Measurements from ENCODE around the gene PLPPR1. TPM values are rescaled to one million over a fixed set of nuclear protein-coding genes. Genes with fewer than 3 reads are reported as not detected.
"Not testable (repeated sequence)": the region's sequence is repeated elsewhere in the genome, so short reads cannot be mapped to it uniquely, and the experiment has no call there.

Gene PLPPR1
- total RNA-seq, 4 donors from 2014 or later = 0.27 to 0.42 TPM; not detected in 2

DNA sequence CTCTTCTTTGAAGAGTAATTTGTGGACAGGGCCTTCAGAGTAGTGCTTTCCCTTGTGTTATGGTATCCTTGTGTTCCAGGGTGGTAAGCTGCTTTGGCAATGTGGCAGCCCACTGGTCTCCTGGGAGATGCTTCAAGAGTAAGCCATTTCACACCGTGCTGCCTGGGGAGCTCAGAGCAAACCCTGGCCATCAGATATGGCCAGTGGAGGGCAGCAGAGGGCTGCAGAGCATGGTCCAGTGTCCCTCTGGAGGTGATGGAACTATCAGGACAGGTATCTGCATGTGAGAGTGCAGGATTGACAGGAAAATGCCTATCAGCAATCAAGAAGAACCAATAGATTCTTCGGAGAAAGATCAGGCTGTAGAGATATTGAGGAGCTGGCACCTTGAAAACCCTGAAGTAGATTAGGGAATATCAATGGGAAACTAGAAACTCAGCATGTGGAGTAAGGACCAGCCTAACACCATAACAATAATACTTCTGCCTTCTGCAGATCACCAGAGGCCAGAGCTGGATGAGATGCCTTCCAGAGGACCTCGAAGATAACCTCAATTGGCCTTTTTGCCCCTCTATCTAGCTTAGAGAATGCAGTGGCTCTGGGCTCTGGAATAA is 90.8 kb downstream of the PLPPR1 start:
- Histone ChIP-seq H3K27me3 (no peaks in the 10 kb centered on the region), H3K4me3 (no peak overlapping the region), H3K4me1 (no peaks in the 10 kb centered on the region), H3K36me3 (no peaks in the 10 kb centered on the region), H3K27ac (no peak overlapping the region), H3K9me3 (peaks cover 0 to 16% (median 0%) of the 10 kb centered on the region in 3 donors)
- no peak for ATAC-seq
- 50 to 80% methylated on average over 1 of the region's 3 CpGs for WGBS, 2 donors (ENCODE audit: low coverage in 1 of 2)
- TF ChIP-seq, protein P1, sequence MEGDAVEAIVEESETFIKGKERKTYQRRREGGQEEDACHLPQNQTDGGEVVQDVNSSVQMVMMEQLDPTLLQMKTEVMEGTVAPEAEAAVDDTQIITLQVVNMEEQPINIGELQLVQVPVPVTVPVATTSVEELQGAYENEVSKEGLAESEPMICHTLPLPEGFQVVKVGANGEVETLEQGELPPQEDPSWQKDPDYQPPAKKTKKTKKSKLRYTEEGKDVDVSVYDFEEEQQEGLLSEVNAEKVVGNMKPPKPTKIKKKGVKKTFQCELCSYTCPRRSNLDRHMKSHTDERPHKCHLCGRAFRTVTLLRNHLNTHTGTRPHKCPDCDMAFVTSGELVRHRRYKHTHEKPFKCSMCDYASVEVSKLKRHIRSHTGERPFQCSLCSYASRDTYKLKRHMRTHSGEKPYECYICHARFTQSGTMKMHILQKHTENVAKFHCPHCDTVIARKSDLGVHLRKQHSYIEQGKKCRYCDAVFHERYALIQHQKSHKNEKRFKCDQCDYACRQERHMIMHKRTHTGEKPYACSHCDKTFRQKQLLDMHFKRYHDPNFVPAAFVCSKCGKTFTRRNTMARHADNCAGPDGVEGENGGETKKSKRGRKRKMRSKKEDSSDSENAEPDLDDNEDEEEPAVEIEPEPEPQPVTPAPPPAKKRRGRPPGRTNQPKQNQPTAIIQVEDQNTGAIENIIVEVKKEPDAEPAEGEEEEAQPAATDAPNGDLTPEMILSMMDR (IDR thresholded peaks at IDR 0.05) = peak in 1 of 4 experiments; percentile 42
- no peak for TF ChIP-seq POLR2A (IDR thresholded peaks at IDR 0.05)

DNA sequence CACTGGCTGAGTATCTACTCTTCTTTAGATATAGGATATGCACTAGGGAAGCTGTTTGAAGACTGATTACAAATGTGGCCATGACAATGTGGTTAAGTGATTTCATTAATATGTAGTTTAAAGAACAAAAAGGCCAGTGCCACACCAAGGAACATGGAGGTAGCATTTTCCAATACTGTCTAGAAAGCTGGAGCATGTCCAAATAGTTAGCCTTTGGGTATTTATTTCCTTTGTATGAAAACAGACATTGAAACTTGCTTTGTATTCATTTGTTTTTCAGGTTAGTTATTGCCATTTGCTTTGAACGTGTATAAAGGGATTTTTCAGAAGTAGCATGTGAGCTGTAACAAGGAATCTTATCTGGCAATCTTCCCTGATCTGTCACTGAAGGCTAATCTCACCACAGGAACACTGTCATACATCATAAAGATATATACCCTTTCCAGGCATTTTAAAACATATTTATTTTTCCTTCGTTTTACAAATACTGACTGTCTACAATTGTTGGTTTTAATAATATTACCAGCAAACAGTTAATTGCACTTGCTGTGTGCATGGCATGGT is 93.4 kb downstream of the PLPPR1 start:
- peaks cover 0 to 16% (median 0%) of the 10 kb centered on the region in 3 donors for H3K9me3 ChIP-seq
- H3K27me3 ChIP-seq = no peaks in the 10 kb centered on the region
- H3K27ac ChIP-seq = no peak overlapping the region
- no peak for TF ChIP-seq EP300 (IDR thresholded peaks at IDR 0.05)
- TF ChIP-seq, protein P1 (IDR thresholded peaks at IDR 0.05) = no peak
- TF ChIP-seq POLR2AphosphoS5 (IDR thresholded peaks at IDR 0.05) = no peak
- TF ChIP-seq POLR2A (IDR thresholded peaks at IDR 0.05) = no peak
- H3K4me1 ChIP-seq = no peaks in the 10 kb centered on the region
- no peak overlapping the region for H3K4me3 ChIP-seq
- no peak for ATAC-seq
- no peaks in the 10 kb centered on the region for H3K36me3 ChIP-seq
- 22 to 39% methylated on average over 2 of the region's 2 CpGs for WGBS, 2 donors (ENCODE audit: low coverage in 1 of 2)

- Histone ChIP-seq H3K9me3 (peaks cover 0 to 23% (median 0%) of the 10 kb centered on the region in 3 donors), H3K27ac (no peak overlapping the region), H3K36me3 (no peaks in the 10 kb centered on the region), H3K27me3 (no peaks in the 10 kb centered on the region), H3K4me1 (no peaks in the 10 kb centered on the region), H3K4me3 (no peak overlapping the region)
- WGBS, 2 donors (ENCODE audit: low coverage in 1 of 2) = 36 to 40% methylated on average over 2 of the region's 2 CpGs
- no peak for ATAC-seq
- TF ChIP-seq, protein P1 (IDR thresholded peaks at IDR 0.05) = no peak
- TF ChIP-seq POLR2A (IDR thresholded peaks at IDR 0.05) (no peak), POLR2AphosphoS5 (IDR thresholded peaks at IDR 0.05) (no peak), EP300 (IDR thresholded peaks at IDR 0.05) (no peak)
These were observed 98.0 kb downstream of the PLPPR1 start for GRCh38 chr9:101126556-101126955.

DNA sequence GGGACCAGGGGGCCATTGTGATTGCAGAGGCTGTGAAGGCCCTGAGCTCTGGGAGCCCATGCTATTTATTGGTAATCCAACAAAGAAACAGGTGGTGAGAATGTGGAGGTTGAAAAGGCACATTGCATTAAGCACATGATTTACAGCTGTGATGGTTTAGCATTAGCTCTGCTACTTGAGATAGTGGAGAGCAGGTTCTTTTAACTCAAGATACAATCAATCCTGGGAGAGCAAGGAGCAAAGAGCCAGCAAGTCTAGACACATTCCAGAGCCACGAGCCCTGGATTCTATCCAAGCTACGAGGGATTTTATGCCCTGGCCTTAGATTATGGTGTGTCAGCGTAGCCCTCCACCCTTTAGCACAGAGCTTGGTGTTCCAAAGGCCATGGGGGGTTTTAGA is 98.8 kb downstream of the PLPPR1 start:
- H3K4me3 ChIP-seq, ATAC-seq, H3K4me1 ChIP-seq, H3K36me3 ChIP-seq, H3K27ac ChIP-seq, H3K27me3 ChIP-seq: not testable (repeated sequence)
- 39 to 50% methylated on average over 3 of the region's 3 CpGs for WGBS, 2 donors (ENCODE audit: low coverage in 1 of 2)
- peaks cover 0 to 23% (median 0%) of the 10 kb centered on the region in 3 donors for H3K9me3 ChIP-seq

GRCh38 chr9:101128623-101129022 is 100.1 kb downstream of the PLPPR1 start:
- H3K4me1 ChIP-seq = no peaks in the 10 kb centered on the region
- no peaks in the 10 kb centered on the region for H3K27me3 ChIP-seq
- H3K27ac ChIP-seq = no peak overlapping the region
- no peak overlapping the region for H3K4me3 ChIP-seq
- ATAC-seq = no peak
- H3K9me3 ChIP-seq = peaks cover 0 to 12% (median 0%) of the 10 kb centered on the region in 3 donors
- TF ChIP-seq POLR2A (IDR thresholded peaks at IDR 0.05) (no peak), EP300 (IDR thresholded peaks at IDR 0.05) (no peak), POLR2AphosphoS5 (IDR thresholded peaks at IDR 0.05) (no peak)
- TF ChIP-seq, protein P1 (IDR thresholded peaks at IDR 0.05) = no peak
- H3K36me3 ChIP-seq = no peaks in the 10 kb centered on the region

Data from gastroesophageal sphincter (tissue), 4 donors.